ENCODE results near the gene EIF3C.
"Not testable (repeated sequence)": the region's sequence is repeated elsewhere in the genome, so short reads cannot be mapped to it uniquely, and the experiment has no call there.

Gene EIF3C, protein sequence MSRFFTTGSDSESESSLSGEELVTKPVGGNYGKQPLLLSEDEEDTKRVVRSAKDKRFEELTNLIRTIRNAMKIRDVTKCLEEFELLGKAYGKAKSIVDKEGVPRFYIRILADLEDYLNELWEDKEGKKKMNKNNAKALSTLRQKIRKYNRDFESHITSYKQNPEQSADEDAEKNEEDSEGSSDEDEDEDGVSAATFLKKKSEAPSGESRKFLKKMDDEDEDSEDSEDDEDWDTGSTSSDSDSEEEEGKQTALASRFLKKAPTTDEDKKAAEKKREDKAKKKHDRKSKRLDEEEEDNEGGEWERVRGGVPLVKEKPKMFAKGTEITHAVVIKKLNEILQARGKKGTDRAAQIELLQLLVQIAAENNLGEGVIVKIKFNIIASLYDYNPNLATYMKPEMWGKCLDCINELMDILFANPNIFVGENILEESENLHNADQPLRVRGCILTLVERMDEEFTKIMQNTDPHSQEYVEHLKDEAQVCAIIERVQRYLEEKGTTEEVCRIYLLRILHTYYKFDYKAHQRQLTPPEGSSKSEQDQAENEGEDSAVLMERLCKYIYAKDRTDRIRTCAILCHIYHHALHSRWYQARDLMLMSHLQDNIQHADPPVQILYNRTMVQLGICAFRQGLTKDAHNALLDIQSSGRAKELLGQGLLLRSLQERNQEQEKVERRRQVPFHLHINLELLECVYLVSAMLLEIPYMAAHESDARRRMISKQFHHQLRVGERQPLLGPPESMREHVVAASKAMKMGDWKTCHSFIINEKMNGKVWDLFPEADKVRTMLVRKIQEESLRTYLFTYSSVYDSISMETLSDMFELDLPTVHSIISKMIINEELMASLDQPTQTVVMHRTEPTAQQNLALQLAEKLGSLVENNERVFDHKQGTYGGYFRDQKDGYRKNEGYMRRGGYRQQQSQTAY

DNA sequence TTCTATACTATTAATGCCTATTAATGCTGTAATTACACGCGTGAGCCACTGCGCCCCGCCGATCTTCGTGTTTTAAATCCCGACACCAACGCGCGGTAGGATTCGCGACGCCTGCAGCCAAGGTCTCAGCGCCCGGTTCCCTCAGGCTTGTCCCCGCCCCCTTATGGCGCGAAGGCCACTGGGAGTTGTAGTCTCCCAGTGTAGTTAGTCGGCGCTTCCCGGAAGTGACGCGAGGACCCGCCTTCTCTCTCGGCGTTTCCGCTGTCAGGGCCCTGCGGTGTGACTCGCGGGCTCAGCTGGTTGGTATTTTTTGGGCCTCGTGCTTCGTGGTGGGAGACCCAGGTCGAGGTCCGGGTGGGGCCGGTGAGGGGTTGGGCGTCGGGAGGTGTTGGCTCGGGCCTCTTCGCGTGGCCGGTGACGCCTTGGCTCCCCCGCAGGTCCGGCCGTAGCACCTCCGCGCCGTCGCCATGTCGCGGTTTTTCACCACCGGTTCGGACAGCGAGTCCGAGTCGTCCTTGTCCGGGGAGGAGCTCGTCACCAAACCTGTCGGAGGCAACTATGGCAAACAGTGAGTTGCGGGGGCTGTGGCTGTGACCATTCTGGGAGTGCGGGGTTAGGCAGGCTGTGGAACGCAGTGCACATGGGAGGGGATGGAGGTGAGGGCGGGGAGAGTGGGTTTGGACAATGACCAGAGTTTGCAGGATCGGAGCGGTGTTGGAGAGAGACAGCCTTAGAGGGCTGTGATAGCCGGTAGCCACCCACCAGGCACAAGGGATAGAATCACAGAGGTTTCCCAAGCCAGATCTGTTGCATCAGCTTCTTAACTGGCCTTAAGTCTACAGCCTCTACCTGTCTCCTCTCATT lies at the start of gene EIF3C:
TSS of gene EIF3C (plus strand) at position 245 of the 864 bp plus-strand sequence. CDS start at position 468, 223 bp downstream.
- not testable (repeated sequence) for DNase-seq

DNA sequence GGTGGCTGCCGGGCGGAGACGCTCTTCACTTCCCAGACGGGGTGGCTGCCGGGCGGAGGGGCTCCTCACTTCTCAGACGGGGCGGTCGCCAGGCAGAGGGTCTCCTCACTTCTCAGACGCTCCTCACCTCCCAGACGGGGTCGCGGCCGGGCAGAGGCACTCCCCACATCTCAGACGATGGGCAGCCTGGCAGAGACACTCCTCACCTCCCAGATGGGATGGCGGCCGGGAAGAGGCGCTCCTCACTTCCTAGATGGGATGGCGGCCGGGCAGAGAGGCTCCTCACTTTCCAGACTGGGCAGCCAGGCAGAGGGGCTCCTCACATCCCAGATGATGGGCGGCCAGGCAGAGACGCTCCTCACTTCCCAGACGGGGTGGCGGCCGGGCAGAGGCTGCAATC lies 45.0 kb upstream of the EIF3C start:
- DNase-seq = not testable (repeated sequence)

DNA sequence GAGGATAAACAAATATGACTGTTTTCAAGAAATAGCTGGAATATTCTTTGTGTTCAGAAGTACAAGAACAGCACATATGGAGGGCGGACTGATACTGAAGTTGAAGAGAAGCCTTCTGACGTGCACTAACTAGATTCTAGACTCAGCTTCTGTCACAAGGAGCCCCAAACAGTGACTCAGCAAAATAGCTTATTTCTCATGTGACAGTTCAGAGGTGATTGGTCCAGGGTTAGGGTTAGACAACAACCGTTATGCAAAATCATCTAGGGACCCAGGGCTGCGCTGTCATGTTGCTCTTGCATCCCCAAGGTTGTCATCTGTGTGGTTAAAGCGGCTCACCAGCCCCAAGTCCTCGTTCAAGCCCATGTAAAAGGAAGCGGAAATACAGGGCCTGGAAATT lies 43.8 kb upstream of the EIF3C start:
- not testable (repeated sequence) for DNase-seq

DNA sequence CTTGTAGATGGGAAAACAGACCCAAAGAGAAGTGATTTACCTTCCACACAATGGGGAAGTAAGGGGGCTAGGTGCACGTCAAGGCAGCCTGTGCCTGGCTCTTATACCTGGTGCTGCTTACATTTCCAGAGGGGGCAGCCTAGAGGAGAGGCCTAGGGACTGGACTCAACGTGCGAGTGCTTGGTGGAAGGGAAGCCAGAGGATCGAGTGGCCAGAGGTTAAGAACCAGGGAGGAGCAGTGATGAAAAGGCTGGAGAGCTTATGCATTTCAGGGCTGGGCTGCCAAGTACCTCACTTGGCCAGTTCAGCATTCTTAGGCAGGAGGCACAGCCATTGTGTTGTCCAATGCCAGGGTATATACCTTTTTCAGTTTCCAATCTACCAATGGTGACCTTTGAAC lies 43.1 kb upstream of the EIF3C start:
- DNase-seq = not testable (repeated sequence)

DNA sequence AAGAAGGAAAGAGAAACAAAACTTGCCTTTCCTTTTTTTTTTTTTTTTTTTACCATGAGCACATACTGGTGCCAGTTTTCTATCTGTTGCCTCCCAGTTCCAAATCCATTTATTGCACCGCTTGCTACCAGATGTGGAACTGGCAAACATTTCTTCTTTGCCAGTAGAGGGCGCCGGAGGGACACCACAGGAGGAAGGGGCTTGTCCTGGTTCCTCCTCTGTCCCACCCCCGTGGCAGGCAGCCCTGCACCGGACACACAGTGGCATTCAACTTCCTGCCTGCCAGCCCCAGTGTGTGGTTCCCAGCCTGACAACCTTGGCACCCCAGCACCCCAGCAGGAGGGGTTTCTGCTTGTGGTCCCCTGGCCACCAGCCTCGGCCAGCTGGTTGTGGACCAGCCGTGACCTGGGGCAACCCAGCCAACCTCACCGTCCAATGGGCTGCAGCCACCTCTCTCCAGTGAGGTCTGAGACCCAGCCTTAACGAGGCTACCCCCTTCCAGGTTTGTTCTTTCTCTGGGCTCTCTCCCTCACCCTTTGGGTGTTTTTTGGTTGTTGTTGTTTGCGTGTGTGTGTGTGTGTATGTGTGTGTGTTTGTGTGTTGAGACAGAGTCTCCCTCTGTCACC lies 22.8 kb upstream of the EIF3C start:
- DNase-seq = not testable (repeated sequence)

DNA sequence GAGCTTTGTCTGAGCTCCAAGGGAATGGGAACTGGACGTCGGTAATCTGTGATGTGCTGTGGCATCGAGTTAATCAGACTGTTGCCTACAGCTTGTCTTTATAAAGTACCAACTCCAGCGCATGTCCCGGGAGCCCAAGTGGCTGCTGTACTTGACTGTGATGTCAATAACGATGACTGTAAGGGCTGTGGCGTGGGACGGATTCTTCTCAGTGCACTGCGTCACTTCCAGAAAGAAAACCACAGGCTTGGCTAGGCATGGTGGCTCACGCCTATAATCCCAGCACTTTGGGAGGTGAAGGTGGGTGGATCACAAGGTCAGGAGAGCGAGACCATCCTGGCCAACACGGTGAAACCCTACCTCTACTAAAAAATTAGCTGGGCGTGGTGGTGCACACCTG lies 21.8 kb upstream of the EIF3C start:
- not testable (repeated sequence) for DNase-seq

DNA sequence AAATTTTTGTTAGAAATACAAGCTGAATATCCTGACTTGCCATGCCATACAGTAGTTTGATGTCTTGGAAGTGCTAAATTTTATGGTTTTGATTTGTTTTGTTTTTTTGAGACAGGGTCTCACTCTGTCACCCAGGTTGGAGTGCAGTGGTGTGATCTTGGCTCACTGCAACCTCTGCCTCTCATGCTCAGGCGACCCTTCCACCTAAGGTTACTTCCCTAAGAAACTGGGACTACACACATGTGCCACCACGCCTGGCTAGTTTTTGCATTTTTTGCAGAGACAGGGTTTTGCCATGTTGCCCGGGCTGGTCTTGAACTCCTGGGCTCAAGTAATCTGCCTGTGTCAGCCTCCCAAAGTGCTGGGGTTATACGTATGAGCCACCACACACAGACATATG lies 19.5 kb upstream of the EIF3C start:
- DNase-seq = not testable (repeated sequence)

DNA sequence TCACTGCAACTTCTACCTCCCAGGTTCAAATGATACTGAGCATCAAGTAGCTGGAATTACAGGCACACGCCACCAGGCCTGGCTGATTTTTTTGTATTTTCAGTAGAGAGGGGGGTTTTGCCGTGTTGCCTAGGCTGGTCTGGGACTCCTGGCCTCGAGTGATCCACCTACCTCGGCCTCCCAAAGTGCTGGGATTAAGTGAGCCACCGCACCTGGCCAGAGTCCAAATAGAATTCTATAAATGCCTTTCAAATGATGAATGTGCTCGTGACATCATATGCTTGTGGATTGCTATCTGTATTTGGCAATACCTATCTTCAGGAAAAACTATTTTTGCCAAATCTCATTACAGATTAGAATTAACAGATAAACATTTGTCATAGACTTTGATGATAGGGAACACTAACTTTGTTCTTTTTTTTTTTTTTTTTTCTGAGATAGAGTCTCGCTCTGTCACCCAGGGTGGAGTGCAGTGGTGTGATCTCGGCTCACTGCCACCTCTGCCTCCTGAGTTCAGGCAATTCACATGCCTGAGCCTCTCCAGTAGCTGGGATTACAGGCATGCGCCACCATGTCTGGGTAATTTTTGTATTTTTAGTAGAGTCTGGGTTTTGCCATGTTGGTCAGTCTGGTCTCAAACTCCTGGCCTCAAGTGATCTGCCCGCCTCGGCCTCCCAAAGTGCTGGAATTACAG lies 17.9 kb upstream of the EIF3C start:
- DNase-seq = not testable (repeated sequence)

DNA sequence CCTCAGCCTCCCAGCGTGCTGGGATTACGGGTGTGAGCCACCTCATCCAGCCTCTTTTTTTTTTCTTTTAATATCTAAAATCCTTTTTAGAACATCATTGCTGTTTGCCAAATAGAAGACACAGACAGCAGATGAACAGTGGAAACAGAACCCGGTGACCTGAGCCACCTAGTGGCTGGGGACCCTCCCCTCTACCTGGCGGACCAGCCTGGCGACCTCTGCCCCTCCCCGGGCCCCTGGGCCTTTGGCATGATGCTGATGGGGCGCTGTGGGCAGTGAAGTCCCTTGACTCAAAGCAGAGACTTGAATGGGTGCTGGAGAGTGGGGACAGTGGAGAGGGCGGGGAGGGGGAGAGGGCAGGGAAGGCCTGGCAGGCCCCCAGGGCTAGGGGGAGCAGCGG lies 11.5 kb upstream of the EIF3C start:
- not testable (repeated sequence) for DNase-seq

DNA sequence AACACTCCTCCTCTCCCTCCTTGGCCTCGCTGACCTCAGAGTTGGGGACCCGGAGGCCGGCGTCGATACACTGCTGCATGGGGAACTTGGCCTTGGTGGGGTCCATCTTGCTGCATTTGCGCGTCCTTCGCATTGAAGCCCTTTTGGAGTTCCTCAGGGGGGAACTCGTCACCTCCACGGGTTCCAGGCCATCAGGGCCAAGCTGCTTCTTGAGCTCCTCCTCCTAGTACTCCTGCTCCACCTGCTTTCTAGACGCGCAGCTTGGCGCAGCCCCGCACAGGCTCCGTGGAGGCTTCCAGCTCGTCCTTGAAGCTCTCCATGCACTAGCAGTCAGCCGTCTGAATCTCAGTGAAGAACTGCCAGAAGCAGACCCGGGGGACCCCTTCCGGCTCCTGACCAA lies 10.9 kb upstream of the EIF3C start:
- DNase-seq = not testable (repeated sequence)

DNA sequence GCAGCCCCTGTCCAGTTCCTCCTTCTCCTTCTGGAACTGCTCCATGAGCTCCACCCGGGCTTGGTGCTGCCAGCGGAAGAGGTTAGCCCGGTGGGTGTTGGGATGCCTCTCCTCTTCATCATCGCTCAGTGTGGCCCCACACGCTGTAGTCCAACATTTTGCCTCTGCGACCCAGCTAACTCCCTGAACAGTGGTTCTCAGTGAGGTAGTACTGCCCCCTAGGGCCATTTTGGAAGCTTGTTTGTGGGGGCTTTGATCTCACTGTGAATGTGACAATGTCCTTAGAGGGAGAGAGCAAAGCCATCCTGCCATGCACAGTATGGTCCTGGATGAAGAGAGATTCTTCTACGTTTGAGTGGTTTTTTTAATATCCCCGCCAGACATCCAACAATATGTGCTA lies 9.9 kb upstream of the EIF3C start:
- DNase-seq = not testable (repeated sequence)

DNA sequence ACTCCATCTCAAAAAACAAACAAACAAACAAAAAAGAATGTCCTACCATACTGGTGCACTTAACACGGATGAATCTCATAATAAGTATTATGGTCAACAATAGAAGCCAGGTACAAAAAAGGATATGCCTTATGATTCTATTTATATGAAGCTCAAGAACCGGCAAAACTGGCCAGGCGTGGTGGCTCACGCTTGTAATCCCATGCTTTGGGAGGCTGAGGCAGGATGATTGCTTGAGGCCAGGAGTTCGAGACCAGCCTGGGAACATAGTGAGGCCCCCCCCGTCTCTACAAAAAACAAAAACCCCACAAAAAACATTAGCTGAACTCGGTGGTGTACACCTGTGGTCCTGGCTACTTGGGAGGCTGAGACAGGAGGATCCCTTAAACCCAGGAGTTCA lies 7.0 kb upstream of the EIF3C start:
- DNase-seq = not testable (repeated sequence)

DNA sequence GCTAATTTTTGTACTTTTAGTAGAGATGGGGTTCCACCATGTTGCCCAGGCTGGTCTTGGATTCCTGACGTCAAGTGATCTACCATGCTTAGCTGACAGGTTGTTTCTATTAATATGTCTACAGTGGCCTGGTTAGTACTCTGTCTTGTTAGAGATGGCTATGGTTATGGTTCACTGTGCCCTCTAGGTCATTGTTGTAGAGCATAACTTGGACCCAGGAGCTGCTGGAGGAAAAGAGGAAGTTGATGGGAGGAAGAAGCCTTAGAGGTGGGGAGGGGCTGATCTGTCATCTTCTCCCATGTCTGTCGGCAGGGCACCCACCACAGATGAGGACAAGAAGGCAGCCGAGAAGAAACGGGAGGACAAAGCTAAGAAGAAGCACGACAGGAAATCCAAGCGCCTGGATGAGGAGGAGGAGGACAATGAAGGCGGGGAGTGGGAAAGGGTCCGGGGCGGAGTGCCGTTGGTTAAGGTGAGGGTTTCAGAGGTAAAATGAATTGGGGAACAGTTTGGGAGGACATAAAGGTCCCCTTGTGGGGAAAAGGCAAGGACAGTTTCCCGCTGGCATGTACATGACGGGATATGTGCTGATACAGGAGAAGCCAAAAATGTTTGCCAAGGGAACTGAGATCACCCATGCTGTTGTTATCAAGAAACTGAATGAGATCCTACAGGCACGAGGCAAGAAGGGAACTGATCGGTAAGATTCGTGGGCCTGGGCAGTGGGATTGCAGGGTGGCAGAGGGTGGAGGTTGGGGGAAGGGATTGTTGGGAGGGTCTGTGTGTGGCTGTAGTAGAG lies 11.8 kb downstream of the EIF3C start:
- not testable (repeated sequence) for DNase-seq

DNA sequence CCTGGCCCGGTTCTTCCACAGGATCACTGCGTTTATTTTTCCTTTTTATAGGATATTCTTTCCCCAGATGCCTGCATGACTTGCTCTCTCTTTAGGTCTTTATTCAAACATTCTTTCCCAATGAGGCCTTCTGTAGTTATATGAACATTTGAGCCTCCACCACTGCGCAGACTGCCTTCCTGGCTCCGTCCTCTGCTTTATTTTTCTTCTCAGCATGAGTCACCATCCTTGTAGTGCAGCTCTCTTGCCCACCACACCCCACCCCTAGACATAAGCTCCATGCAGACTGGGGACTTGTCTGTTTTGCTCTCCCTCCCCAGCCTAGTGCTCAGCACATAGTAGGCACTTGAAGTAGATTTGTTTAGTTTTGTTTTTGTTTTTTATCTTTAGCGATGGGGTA lies 20.0 kb downstream of the EIF3C start:
- not testable (repeated sequence) for DNase-seq

DNA sequence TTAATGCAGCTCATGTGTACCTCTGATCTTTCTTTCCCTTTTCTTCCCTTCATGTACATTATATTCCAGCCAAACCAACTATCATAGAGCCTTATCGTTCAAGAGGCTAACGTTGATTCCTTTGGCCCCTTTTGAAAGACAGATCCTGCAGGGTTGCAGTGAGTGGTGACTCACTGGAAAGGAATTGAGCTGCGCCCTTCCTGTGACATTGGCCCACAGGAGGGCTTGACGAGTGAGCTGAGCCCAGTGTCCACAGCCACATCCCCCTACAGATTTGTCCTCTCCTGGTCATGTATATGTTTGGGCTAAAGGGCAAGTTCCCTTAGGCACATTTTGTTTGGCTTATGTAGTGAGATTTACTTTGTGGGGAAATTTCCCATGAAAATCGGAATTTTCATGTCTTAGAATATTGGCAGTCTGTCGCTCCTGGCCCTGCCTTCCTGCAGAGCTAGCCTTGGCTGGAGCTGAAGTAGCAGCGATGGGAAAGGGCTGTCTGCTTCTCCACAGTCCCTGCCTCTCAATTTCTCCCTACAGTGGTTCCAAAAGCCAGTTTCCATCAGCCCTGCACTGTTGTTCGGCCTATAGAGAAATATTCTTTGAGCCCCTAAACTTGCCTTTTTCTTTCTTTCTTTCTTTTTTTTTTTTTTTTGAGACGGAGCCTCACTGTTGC lies 21.3 kb downstream of the EIF3C start:
- not testable (repeated sequence) for DNase-seq

DNA sequence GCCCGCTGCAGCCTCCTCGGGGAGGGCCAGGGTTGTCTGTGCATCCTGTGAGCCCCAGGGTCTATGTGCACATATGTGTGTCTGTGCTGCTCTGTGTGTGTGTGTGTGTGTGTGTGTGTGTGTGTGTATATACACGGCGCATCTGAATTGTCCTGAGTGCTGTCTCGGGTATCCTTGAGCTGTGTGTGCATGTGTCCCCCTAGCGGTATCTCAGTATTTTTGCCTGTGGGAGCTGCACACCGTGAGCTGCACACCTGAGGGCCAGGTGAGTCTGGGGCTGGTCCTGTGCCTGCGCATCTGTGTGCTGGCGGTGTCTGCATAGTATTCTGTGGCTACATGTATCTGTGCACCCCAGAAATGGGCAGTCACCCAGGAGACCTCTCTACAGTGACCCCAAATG lies 28.5 kb downstream of the EIF3C start:
- DNase-seq = not testable (repeated sequence)

DNA sequence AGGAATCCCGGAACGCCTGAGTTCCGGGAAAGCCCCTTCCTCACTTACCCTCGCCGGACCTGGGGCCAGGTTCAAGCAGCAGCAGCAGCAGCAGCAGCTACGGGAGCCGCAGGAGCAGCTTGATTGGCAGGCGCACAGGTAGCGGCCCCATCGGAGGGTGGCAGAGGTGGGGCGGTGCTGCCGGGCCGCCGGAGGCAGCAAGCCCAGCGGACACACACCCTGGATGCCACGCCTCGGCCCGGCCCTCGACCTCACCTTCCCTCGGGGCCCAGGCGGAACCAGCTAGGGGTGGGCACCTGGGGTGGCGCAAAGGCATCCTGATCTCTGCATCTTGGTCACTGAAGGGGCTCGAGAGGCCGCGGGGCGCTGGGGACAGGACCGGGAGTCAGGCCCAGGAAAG lies 29.4 kb downstream of the EIF3C start:
- DNase-seq = not testable (repeated sequence)

DNA sequence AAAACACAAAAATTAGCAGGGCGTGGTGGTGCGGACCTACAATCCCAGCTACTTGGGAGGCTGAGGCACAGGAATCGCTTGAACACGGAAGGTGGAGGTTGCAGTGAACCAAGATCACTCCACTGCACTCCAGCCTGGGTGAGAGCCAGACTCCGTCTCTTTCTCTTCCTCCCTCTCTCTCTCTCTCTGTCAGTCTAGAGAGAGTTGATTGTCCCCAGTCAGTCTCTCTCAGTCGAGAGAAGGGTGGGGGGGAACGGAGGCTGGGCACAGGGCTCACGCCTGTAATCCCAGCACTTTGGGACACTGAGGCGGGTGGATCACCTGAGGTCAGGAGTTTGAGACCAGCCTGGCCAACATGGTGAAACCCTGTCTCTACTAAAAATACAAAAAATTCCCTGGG lies 30.0 kb downstream of the EIF3C start:
- DNase-seq = not testable (repeated sequence)

DNA sequence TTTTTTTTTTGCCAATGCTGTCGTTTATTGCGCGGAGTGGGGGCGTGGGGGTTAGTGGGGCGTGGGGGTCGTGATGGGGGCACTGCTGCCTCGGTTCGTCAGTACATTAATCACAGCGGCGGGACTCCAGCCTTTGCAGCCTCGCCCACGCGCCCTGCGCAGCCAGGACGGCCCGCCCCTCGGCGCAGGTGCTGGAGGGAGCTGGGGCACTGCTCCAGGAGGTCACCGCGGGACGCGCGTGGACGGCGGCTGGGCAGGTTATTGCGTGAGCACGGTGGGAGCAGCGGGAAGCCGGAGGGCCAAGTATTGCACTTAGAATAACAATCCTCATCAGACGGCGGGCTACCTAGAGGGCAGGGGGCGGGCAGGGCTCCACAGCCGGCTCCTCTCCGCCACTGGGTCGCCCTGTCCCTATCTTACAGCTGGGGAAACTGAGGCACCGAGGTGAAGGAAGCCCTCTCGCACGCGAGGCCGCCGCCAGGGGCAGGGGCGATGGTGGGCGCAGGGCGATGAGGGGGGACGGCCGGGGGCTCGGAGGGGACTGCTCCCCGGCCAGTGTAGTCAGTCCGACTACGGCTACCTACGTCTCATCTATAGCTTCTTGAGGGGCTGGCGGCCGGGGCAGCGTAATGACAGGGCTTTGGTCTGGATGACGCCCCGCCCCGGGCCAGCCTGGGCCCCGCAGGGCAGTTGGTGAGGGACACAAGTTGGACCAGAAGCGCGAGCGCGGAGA lies 35.5 kb downstream of the EIF3C start:
- DNase-seq = not testable (repeated sequence)
